Measurements from ENCODE around the gene DDX31. TPM values are rescaled to one million over a fixed set of nuclear protein-coding genes. Genes with fewer than 3 reads are reported as not detected.
A peak's percentile ranks its signal among the peaks of the same experiment; 100 is the strongest.

The DDX31 gene
- total RNA-seq, 2 experiments from 2014 or later: 20.9 to 22.8 TPM

GRCh38 chr9:132546148-132547051, 123.4 kb downstream of the DDX31 start:
- Mint-ChIP-seq H3K4me3 (no peak overlapping the region), H3K4me1 (ENCODE audit: low read depth) (no peaks in the 10 kb centered on the region), H3K9me3 (no peaks in the 10 kb centered on the region), H3K27ac (no peak overlapping the region), H3K27me3 (peaks cover 3% of the 10 kb centered on the region), H3K36me3 (ENCODE audit: low read depth) (no peaks in the 10 kb centered on the region)
- intact Hi-C loops (cut with micrococcal nuclease): no loop called here
- ChIA-PET CTCF (interaction anchor here (0.8 to 1.0 kb wide), 2 partner anchors 14 to 42 kb away, joined by 3 read pairs; no protein-coding TSS in a partner anchor), POLR2A (no interaction called here)
- DNase-seq: peak; percentile 9
- no peak for ATAC-seq
- peak; percentile 70 for TF ChIP-seq CTCF (IDR thresholded peaks at IDR 0.05)

- ChIA-PET POLR2A (no interaction called here), CTCF (no interaction called here)
- H3K4me3 Mint-ChIP-seq: no peak overlapping the region
- H3K9me3 Mint-ChIP-seq: no peaks in the 10 kb centered on the region
- no peak overlapping the region for H3K27ac Mint-ChIP-seq
- H3K27me3 Mint-ChIP-seq: peaks cover 3% of the 10 kb centered on the region
- H3K36me3 Mint-ChIP-seq (ENCODE audit: low read depth): no peaks in the 10 kb centered on the region
- intact Hi-C loops (cut with micrococcal nuclease): no loop called here
- DNase-seq (no peak), ATAC-seq (no peak)
- no peaks in the 10 kb centered on the region for H3K4me1 Mint-ChIP-seq (ENCODE audit: low read depth)
- TF ChIP-seq CTCF (IDR thresholded peaks at IDR 0.05): no peak
Measured at GRCh38 chr9:132545578-132545977, 124.2 kb downstream of the DDX31 start.

GRCh38 chr9:132543960-132544359, 125.8 kb downstream of the DDX31 start:
- no peaks in the 10 kb centered on the region for H3K36me3 Mint-ChIP-seq (ENCODE audit: low read depth)
- intact Hi-C loops (cut with micrococcal nuclease): no loop called here
- no peak for TF ChIP-seq CTCF (IDR thresholded peaks at IDR 0.05)
- H3K4me1 Mint-ChIP-seq (ENCODE audit: low read depth): no peaks in the 10 kb centered on the region
- H3K27me3 Mint-ChIP-seq: peaks cover 3% of the 10 kb centered on the region
- ATAC-seq (no peak), DNase-seq (no peak)
- POLR2A ChIA-PET: no interaction called here
- CTCF ChIA-PET: no interaction called here
- no peak overlapping the region for H3K4me3 Mint-ChIP-seq
- no peaks in the 10 kb centered on the region for H3K9me3 Mint-ChIP-seq
- no peak overlapping the region for H3K27ac Mint-ChIP-seq

GRCh38 chr9:132543251-132543650, 126.5 kb downstream of the DDX31 start:
- intact Hi-C loops (cut with micrococcal nuclease): no loop called here
- H3K4me3 Mint-ChIP-seq: no peak overlapping the region
- no peaks in the 10 kb centered on the region for H3K9me3 Mint-ChIP-seq
- CTCF ChIA-PET: no interaction called here
- H3K27ac Mint-ChIP-seq: no peak overlapping the region
- peaks cover 3% of the 10 kb centered on the region for H3K27me3 Mint-ChIP-seq
- DNase-seq (no peak), ATAC-seq (no peak)
- POLR2A ChIA-PET: no interaction called here
- no peaks in the 10 kb centered on the region for H3K36me3 Mint-ChIP-seq (ENCODE audit: low read depth)
- no peaks in the 10 kb centered on the region for H3K4me1 Mint-ChIP-seq (ENCODE audit: low read depth)
- no peak for TF ChIP-seq CTCF (IDR thresholded peaks at IDR 0.05)

Other genes starting within 250 kb of the DDX31 start
- gene BARHL1, start 87.4 kb downstream of the DDX31 start, total RNA-seq: not detected
- gene GTF3C4, start 481 bp upstream of the DDX31 start, total RNA-seq: 10 to 100 TPM; 16.2 to 16.4 TPM
- not detected for gene AK8, start 208.3 kb upstream of the DDX31 start, total RNA-seq
- 1 to 10 TPM; 1.9 to 3.2 TPM for gene SPACA9, start 208.9 kb upstream of the DDX31 start, total RNA-seq

Measured in activated CD8-positive, alpha-beta T cell treated with anti-CD3 and anti-CD28 coated beads for 36 hours (primary cell).